Liver (tissue), 9 donors: Measurements from ENCODE around the gene RAB28. TPM values are rescaled to one million over a fixed set of nuclear protein-coding genes. Genes with fewer than 3 reads are reported as not detected.

Experiments
- DNase-seq: peaks from one replicate; pipeline ENCODE4 v3.0.0-alpha.2; 2017; ENCODE audit warnings: low spot score
- H3K27ac ChIP-seq, 2 donors: one replicate each; pipeline ENCODE4 v1.7.0; 2013; ENCODE audit warnings: inconsistent platforms in 2 of 2, low read length in 2 of 2, control low read depth in 1 of 2, low read depth in 1 of 2, mild to moderate bottlenecking in 1 of 2
- H3K27me3 ChIP-seq, 4 donors: one replicate each; pipeline versions ENCODE4 v1.6.1 to v1.7.0; 2013; ENCODE audit warnings: low read length in 3 of 4, inconsistent platforms in 1 of 4, mild to moderate bottlenecking in 1 of 4, moderate library complexity in 1 of 4; ENCODE audit not compliant: control insufficient read depth in 4 of 4, insufficient read depth in 4 of 4
- H3K36me3 ChIP-seq, 4 donors: one replicate each; pipeline versions ENCODE4 v1.6.1 to v1.7.0; 2013; ENCODE audit warnings: low read length in 3 of 4, mild to moderate bottlenecking in 3 of 4, low read depth in 1 of 4, moderate library complexity in 1 of 4; ENCODE audit not compliant: control insufficient read depth in 4 of 4, insufficient read depth in 3 of 4
- H3K4me1 ChIP-seq, 4 donors: one replicate each; pipeline versions ENCODE4 v1.6.1 to v1.7.0; 2013; ENCODE audit warnings: low read length in 3 of 4, mild to moderate bottlenecking in 3 of 4, moderate library complexity in 1 of 4; ENCODE audit not compliant: control insufficient read depth in 4 of 4, insufficient read depth in 4 of 4
- H3K4me3 ChIP-seq, 3 donors: one replicate each; pipeline versions ENCODE4 v1.6.1 to v1.7.0; 2013; ENCODE audit warnings: low read length in 3 of 3, control low read depth in 1 of 3, low read depth in 1 of 3, mild to moderate bottlenecking in 1 of 3
- H3K9ac ChIP-seq, 2 donors: one replicate each; pipeline ENCODE4 v1.7.0; 2013; ENCODE audit warnings: low read length in 2 of 2, mild to moderate bottlenecking in 2 of 2, moderate library complexity in 2 of 2, control low read depth in 1 of 2, low read depth in 1 of 2
- H3K9me3 ChIP-seq, 4 donors: one replicate each; pipeline versions ENCODE4 v1.6.1 to v1.7.0; 2013; ENCODE audit warnings: low read length in 3 of 4; ENCODE audit not compliant: control insufficient read depth in 4 of 4
- EGR1 ChIP-seq, 2 donors: IDR thresholded peaks; 2 replicates each; pipeline ENCODE4 v1.6.1; 2016 to 2018; ENCODE audit warnings: antibody characterized with exemption in 2 of 2, low read depth in 2 of 2
- FOXA1 ChIP-seq: IDR thresholded peaks from 2 replicates; pipeline ENCODE4 v1.6.1; 2016; ENCODE audit warnings: antibody characterized with exemption
- FOXA2 ChIP-seq: IDR thresholded peaks from 2 replicates; pipeline ENCODE4 v1.6.1; 2016; ENCODE audit warnings: antibody characterized with exemption
- GABPA ChIP-seq, 2 donors: IDR thresholded peaks in 1 of 2; conservative IDR thresholded peaks in 1 of 2; 2 replicates each; pipeline ENCODE4 v1.6.1; 2016; ENCODE audit warnings: antibody characterized with exemption in 2 of 2, mild to moderate bottlenecking in 1 of 2, moderate library complexity in 1 of 2
- HNF4A ChIP-seq, 2 donors: conservative IDR thresholded peaks; 2 replicates each; pipeline ENCODE4 v1.6.1; 2016; ENCODE audit warnings: antibody characterized with exemption in 2 of 2, mild to moderate bottlenecking in 2 of 2
- HNF4G ChIP-seq: IDR thresholded peaks from 2 replicates; pipeline ENCODE4 v1.6.1; 2016; ENCODE audit warnings: antibody characterized with exemption
- MAX ChIP-seq: IDR thresholded peaks from 2 replicates; pipeline ENCODE4 v1.6.1; 2016; ENCODE audit warnings: antibody characterized with exemption
- NR2F2 ChIP-seq: IDR thresholded peaks from 2 replicates; pipeline ENCODE4 v1.6.1; 2016; ENCODE audit warnings: antibody characterized with exemption
- RAD21 ChIP-seq, 2 donors: IDR thresholded peaks; 2 replicates each; pipeline ENCODE4 v1.6.1; 2016; ENCODE audit warnings: antibody characterized with exemption in 2 of 2, mild to moderate bottlenecking in 2 of 2
- REST ChIP-seq: IDR thresholded peaks from 2 replicates; pipeline ENCODE4 v1.6.1; 2016; ENCODE audit warnings: antibody characterized with exemption, mild to moderate bottlenecking
- RXRA ChIP-seq, 2 donors: IDR thresholded peaks; 2 replicates each; pipeline ENCODE4 v1.6.1; 2017 to 2018; ENCODE audit warnings: antibody characterized with exemption in 2 of 2, mild to moderate bottlenecking in 1 of 2
- SP1 ChIP-seq: IDR thresholded peaks from 2 replicates; pipeline ENCODE4 v1.6.1; 2018; ENCODE audit warnings: antibody characterized with exemption, mild to moderate bottlenecking
- TAF1 ChIP-seq: conservative IDR thresholded peaks from 2 replicates; pipeline ENCODE4 v1.6.1; 2016; ENCODE audit warnings: antibody characterized with exemption, mild to moderate bottlenecking
- YY1 ChIP-seq: IDR thresholded peaks from 2 replicates; pipeline ENCODE4 v1.6.1; 2016; ENCODE audit warnings: antibody characterized with exemption, mild to moderate bottlenecking
- WGBS: extraction: QIAGEN DNeasy Blood & Tissue Kit; methylation state at CpG from one replicate; pipeline ENCODE4 v1.1.7; 2013; 5-methylcytosine and 5-hydroxymethylcytosine counted together
- polyA plus RNA-seq, 2 donors: library from polyadenylated mRNA; stranded (reverse) in 1 of 2; unstranded in 1 of 2; fragments of 200-250 nt in 1 of 2; fragments of >200 nt in 1 of 2; fragmentation: Nextera tagmentation in 1 of 2; extraction: Ambion mirVana in 1 of 2; gene quantifications; one replicate each; pipeline versions ENCODE4 v1.2.1 to v1.2.3, GENCODE V29; 2013 to 2015
- total RNA-seq, 2 donors: library from RNA; depleted of rRNA; stranded (reverse); fragments of >200 nt; gene quantifications; one replicate each; pipeline ENCODE4 v1.2.3, GENCODE V29; 2014
- TF ChIP-seq, protein P1 (sequence below): IDR thresholded peaks from 2 replicates; pipeline ENCODE4 v1.6.1; 2016; ENCODE audit warnings: antibody characterized with exemption
- TF ChIP-seq, protein P2 (sequence below): fragments of 150-350 bp; IDR thresholded peaks from 2 replicates; pipeline ENCODE4 v1.5.1; 2017; ENCODE audit warnings: improper control_type of control experiment, low read depth, low read length; ENCODE audit not compliant: missing input control
- donor health status: healthy.
- donor health status: healthy.
- donor health status: healthy.
- donor health status: healthy.
- donor health status: healthy.

The RAB28 gene
- total and polyA plus RNA-seq, 4 donors = 3.9 to 7.7 (median 6.8) TPM

DNA sequence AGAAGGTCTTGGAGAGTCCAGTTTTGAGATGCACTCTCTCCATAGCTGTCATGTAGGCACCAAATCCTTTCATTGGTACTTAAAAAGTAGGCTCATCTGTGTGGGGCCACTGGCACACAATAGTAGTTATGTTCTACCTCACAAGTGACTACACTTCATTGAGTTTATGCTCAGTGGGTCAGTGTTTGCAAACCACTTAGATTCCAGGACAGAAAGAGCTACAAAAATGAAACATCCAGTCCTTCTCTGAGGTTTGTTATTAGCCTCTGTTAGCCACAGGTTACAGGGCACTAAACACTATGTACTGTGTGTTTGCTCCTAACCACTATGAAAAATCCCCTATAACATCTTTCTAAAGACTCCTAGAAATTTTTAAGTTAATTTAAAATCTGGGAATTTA is 13.8 kb downstream of the RAB28 start (continued):
- TF ChIP-seq, protein P1, sequence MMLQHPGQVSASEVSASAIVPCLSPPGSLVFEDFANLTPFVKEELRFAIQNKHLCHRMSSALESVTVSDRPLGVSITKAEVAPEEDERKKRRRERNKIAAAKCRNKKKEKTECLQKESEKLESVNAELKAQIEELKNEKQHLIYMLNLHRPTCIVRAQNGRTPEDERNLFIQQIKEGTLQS = no peak
- TF ChIP-seq EGR1 (IDR thresholded peaks at IDR 0.05; ENCODE audit: low read depth in 2 of 2) (no peak), MAX (no peak), FOXA1 (no peak)

DNA sequence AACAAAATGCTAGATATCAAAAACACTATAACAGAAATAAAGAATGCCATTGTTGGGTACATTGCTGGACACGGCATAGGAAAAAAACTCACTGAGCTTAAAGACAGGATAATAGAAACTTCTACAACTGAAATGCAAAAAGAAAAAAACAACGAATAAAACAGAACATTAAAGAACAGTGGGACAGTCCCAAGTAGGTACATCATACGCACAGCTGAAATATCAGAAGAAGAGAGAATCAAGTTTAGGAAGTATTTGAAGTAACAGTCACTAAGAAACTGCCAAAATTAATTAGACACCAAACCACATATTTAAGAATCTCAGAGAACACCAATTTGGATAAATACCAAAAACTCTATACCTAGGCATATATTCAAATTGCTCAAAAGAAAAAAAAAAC is 19.2 kb downstream of the RAB28 start:
- no peak overlapping the region for H3K27ac ChIP-seq
- TF ChIP-seq GABPA (IDR thresholded peaks at IDR 0.05 in 1 of 2, conservative IDR thresholded peaks at IDR 0.05 in 1 of 2) (no peak), RAD21 (IDR thresholded peaks at IDR 0.05) (no peak)
- TF ChIP-seq, protein P2, sequence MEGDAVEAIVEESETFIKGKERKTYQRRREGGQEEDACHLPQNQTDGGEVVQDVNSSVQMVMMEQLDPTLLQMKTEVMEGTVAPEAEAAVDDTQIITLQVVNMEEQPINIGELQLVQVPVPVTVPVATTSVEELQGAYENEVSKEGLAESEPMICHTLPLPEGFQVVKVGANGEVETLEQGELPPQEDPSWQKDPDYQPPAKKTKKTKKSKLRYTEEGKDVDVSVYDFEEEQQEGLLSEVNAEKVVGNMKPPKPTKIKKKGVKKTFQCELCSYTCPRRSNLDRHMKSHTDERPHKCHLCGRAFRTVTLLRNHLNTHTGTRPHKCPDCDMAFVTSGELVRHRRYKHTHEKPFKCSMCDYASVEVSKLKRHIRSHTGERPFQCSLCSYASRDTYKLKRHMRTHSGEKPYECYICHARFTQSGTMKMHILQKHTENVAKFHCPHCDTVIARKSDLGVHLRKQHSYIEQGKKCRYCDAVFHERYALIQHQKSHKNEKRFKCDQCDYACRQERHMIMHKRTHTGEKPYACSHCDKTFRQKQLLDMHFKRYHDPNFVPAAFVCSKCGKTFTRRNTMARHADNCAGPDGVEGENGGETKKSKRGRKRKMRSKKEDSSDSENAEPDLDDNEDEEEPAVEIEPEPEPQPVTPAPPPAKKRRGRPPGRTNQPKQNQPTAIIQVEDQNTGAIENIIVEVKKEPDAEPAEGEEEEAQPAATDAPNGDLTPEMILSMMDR = no peak
- H3K9me3 ChIP-seq = no peaks in the 10 kb centered on the region
- no peaks in the 10 kb centered on the region for H3K4me1 ChIP-seq
- no peak overlapping the region for H3K9ac ChIP-seq
- no peak for DNase-seq
- no peaks in the 10 kb centered on the region for H3K36me3 ChIP-seq
- no peak overlapping the region for H3K4me3 ChIP-seq
- H3K27me3 ChIP-seq = no peaks in the 10 kb centered on the region
- 97% methylated on average over 3 of the region's 3 CpGs for WGBS

DNA sequence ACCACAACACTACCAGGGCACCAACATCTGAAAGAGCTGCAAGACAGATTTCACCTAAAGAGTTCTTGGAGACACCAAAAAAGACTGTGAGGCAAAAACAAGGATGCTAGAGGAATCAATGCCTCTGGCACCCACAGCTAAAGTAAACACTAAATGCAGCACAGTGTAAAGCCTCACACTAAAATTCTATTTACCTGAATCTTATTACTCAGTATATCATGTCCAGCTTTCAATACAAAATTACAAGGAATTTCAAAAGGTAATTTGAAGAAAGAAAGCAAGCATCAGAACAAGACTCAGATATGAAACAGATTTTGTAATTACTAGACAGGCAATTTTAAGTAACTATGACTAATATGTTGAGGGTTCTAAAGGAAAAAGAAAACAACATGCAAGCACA is 19.6 kb downstream of the RAB28 start:
- Histone ChIP-seq H3K9ac (no peak overlapping the region), H3K9me3 (no peaks in the 10 kb centered on the region), H3K36me3 (no peaks in the 10 kb centered on the region), H3K27ac (no peak overlapping the region), H3K4me3 (no peak overlapping the region), H3K4me1 (no peaks in the 10 kb centered on the region), H3K27me3 (no peaks in the 10 kb centered on the region)
- no peak for DNase-seq
- no peak for TF ChIP-seq HNF4G

DNA sequence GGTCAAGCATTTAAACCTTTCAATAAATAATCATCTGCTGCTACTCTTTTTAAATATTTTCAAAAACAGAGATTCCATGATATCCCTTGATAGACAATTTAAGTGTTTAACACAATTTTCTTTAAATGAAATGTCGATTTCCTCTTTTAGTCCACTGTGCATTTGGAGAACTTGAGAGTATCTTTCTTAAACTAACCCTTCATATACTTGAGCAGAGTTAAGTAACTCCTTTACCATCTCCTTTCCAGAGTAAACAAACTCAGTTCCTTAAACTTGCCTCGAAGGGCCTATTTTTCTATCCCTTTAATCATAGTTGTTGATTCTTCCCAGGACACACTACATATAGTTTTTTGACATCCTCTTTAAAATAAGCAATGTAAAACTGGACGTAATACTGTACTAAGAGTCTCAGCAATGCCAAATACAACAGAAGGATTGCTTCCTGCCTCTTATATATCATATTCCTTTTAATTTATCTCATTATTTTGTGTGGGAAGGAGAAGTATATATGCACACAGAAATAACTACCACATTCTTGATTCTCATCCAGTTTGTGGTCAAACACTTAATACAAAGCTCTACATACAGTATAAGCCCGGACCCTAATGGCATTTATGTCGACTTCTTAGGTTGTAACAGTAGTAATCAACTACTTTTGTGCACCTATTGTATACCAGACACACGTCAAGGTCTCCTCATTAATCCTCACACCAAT is 22.8 kb downstream of the RAB28 start:
- 90% methylated on average over 6 of the region's 6 CpGs for WGBS
- H3K27me3 ChIP-seq = no peaks in the 10 kb centered on the region
- no peak overlapping the region for H3K27ac ChIP-seq
- no peak overlapping the region for H3K9ac ChIP-seq
- DNase-seq = no peak
- H3K4me3 ChIP-seq = no peak overlapping the region
- no peaks in the 10 kb centered on the region for H3K9me3 ChIP-seq
- no peak for TF ChIP-seq MAX
- TF ChIP-seq HNF4A (conservative IDR thresholded peaks at IDR 0.05) = no peak
- no peak for TF ChIP-seq FOXA2
- TF ChIP-seq, protein P1 = no peak
- TF ChIP-seq YY1 = no peak
- no peak for TF ChIP-seq NR2F2
- TF ChIP-seq RAD21 (IDR thresholded peaks at IDR 0.05) = no peak
- no peak for TF ChIP-seq SP1
- TF ChIP-seq HNF4G = no peak
- no peak for TF ChIP-seq REST
- TF ChIP-seq RXRA (IDR thresholded peaks at IDR 0.05) = no peak
- TF ChIP-seq FOXA1 = no peak
- TF ChIP-seq EGR1 (IDR thresholded peaks at IDR 0.05; ENCODE audit: low read depth in 2 of 2) = no peak
- TF ChIP-seq TAF1 = no peak
- no peak for TF ChIP-seq GABPA (IDR thresholded peaks at IDR 0.05 in 1 of 2, conservative IDR thresholded peaks at IDR 0.05 in 1 of 2)
- TF ChIP-seq, protein P2 = no peak
- H3K4me1 ChIP-seq = no peaks in the 10 kb centered on the region
- no peaks in the 10 kb centered on the region for H3K36me3 ChIP-seq
